ENCODE measurements around the gene EPC1.
"Not testable (repeated sequence)": the region's sequence is repeated elsewhere in the genome, so short reads cannot be mapped to it uniquely, and the experiment has no call there.

The EPC1 gene

GRCh38 chr10:32346551-32347362 is at the start of gene EPC1:
EPC1 (minus strand) TSS chr10:32347158; CDS start chr10:32346915, 243 bp downstream.
- DNase-seq (ENCODE audit: low spot score), result peak; percentile 96

GRCh38 chr10:32393911-32394310 is 47.0 kb upstream of the EPC1 start:
- DNase-seq (ENCODE audit: low spot score), result no peak

GRCh38 chr10:32392284-32392683 is 45.3 kb upstream of the EPC1 start:
- not testable (repeated sequence) for DNase-seq (ENCODE audit: low spot score)

GRCh38 chr10:32390193-32390592 is 43.2 kb upstream of the EPC1 start:
- DNase-seq (ENCODE audit: low spot score), result no peak

GRCh38 chr10:32388258-32389027 is 41.5 kb upstream of the EPC1 start:
- no peak for DNase-seq (ENCODE audit: low spot score)

- DNase-seq (ENCODE audit: low spot score), result no peak
Observed at GRCh38 chr10:32386623-32387260, 39.8 kb upstream of the EPC1 start.

- DNase-seq (ENCODE audit: low spot score), result no peak
Observed at GRCh38 chr10:32384171-32384570, 37.2 kb upstream of the EPC1 start.

- DNase-seq (ENCODE audit: low spot score), result no peak
Observed at GRCh38 chr10:32381165-32381564, 34.2 kb upstream of the EPC1 start.

- DNase-seq (ENCODE audit: low spot score), result no peak
Observed at GRCh38 chr10:32379950-32380551, 33.1 kb upstream of the EPC1 start.

GRCh38 chr10:32379318-32379949 is 32.5 kb upstream of the EPC1 start:
- peak; percentile 43 for DNase-seq (ENCODE audit: low spot score)

- DNase-seq (ENCODE audit: low spot score), result peak; percentile 89
Observed at GRCh38 chr10:32378363-32379317, 31.7 kb upstream of the EPC1 start.

GRCh38 chr10:32377458-32378259 is 30.7 kb upstream of the EPC1 start:
- peak; percentile 29 for DNase-seq (ENCODE audit: low spot score)

GRCh38 chr10:32376771-32377170 is 29.8 kb upstream of the EPC1 start:
- DNase-seq (ENCODE audit: low spot score), result no peak

GRCh38 chr10:32376097-32376496 is 29.1 kb upstream of the EPC1 start:
- DNase-seq (ENCODE audit: low spot score), result no peak

GRCh38 chr10:32375631-32376030 is 28.7 kb upstream of the EPC1 start:
- DNase-seq (ENCODE audit: low spot score), result no peak

GRCh38 chr10:32374605-32375004 is 27.6 kb upstream of the EPC1 start:
- no peak for DNase-seq (ENCODE audit: low spot score)

GRCh38 chr10:32373496-32373895 is 26.5 kb upstream of the EPC1 start:
- no peak for DNase-seq (ENCODE audit: low spot score)

- DNase-seq (ENCODE audit: low spot score), result no peak
Observed at GRCh38 chr10:32373031-32373430, 26.1 kb upstream of the EPC1 start.

- no peak for DNase-seq (ENCODE audit: low spot score)
Observed at GRCh38 chr10:32372000-32372875, 25.3 kb upstream of the EPC1 start.

All from AG08396 (cell line).